SKM-1 treated with dmso at 0.1 percent for 144 hours (cell line): ENCODE measurements around the gene FOXD2.

Experiments
- DNase-seq: peaks from one replicate; lab custom pipeline; 2025; ENCODE audit not compliant: unreplicated experiment; lab: John Stamatoyannopoulos, UW

FOXD2 gene

DNA sequence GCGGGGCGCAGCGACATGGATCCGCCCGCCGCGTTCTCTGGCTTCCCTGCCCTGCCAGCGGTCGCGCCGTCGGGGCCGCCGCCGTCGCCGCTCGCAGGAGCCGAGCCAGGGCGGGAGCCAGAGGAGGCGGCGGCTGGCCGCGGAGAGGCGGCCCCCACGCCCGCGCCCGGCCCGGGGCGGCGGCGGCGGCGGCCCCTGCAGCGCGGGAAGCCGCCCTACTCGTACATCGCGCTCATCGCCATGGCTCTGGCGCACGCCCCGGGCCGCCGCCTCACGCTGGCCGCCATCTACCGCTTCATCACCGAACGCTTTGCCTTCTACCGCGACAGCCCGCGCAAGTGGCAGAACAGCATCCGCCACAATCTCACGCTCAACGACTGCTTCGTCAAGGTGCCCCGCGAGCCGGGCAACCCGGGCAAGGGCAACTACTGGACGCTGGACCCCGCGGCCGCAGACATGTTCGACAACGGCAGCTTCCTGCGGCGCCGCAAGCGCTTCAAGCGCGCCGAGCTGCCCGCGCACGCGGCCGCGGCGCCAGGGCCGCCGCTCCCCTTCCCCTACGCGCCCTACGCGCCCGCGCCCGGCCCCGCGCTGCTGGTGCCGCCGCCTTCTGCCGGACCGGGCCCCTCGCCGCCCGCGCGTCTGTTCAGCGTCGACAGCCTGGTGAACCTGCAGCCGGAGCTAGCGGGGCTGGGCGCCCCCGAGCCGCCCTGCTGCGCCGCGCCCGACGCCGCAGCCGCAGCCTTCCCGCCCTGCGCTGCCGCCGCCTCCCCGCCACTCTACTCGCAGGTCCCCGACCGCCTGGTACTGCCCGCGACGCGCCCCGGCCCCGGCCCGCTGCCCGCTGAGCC is 21.3 kb upstream of the FOXD2 start:
- no peak for DNase-seq

DNA sequence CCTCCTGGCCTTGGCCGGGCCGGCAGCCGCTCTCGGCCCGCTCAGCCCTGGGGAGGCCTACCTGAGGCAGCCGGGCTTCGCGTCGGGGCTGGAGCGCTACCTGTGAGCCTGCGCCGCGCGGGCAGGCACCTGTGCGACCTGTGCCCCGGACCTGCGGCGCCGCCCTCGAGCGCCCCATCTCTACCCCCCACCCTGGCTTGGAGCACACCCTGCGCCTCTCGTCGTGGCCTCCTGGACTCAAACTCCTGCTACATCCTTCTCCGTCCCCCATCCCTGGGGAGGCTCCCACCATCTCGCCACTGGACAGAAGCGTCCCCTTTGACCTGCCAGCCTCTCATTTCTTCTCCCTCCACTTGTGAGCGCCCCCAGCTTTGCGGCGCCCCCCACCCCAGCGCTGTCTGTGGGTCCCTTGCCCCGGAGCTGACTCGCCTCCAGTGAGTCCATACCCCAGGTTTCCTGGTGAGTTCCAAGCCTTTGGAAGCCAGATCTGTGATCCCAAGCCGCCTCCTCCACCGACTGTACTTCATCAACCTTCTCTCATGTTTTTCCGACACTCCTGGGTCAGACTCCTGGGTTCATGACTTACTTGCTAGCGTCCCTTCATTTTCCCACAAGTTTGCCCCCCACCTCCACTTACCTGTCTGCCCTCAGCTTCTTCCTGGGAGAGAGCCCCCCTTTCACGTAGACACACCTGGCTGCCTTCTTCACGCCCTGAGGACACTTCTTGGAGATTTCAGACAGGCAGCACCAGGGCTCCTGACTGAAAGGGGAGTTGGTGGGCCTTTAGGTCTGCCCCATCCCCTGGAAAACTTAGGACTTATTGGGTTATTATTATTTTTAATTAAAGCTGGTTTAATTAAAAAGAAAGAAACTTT is 20.4 kb upstream of the FOXD2 start:
- DNase-seq, result no peak

DNA sequence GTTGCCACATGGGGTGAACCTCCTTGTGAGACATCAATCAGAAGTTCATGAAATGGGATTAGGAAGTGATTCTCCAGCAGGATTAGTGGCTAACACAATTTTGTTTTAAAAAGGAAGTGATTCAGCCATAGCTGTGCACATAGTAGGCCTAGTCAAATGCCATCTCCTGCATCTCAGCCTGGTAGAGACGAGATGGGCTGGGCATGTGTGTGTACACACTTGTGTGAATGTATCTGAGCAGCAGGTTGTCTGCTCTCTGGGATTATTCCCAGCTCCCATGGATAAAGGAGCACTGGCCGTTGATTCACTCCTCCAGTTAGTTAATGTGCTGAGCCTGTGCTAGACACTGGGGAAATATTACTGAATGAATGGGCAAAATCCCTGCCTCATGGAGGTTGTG is 19.7 kb upstream of the FOXD2 start:
- DNase-seq, result no peak

DNA sequence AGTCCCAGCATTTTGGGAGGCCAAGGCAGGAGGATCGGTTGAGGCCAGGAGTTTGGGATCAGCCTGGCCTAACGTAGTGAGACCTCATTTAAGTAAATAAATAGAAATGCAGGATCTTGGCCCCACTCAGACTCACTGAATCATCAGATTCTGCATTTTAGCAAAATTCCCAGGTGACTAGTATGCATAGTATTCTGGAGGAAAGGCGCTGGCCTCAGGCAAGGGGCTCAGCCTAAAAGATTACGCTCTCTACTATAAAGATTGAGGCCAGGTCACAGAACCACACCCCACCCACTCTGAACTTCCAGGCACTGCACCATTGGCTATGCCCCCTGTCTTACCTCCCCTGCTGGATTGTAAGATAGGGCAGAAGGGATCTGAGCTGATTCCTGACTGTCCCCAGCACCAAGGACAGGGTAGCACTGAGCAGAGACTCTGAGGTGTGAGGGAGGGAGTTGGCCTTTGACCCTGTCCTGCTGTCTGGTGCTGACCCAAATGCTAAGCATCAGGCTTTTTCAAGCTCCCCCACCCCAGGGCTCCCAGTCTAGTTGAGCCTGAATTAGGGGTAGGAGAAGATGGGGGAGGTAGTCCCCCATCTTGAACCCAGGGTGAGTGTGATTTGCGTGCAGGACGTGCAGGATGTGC is 19.0 kb upstream of the FOXD2 start:
- DNase-seq, result no peak

DNA sequence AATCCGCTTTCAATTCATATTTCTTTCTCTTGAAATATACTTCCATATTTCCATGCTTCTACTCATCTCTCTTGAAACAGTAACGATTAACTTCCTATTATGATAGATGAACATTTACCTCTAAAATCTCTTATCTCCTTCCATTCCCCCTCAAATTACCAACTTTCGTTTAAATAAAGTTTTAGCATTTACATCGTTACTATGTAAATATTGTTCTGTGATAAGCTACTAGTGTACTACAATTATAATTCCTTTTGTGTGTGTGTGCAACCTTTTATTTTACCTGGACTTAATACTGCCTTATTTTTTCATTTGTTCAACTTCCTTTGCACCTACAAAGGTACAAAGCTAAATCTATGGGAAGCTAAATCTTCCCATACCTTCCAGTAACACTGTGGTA is 17.3 kb upstream of the FOXD2 start:
- no peak for DNase-seq

DNA sequence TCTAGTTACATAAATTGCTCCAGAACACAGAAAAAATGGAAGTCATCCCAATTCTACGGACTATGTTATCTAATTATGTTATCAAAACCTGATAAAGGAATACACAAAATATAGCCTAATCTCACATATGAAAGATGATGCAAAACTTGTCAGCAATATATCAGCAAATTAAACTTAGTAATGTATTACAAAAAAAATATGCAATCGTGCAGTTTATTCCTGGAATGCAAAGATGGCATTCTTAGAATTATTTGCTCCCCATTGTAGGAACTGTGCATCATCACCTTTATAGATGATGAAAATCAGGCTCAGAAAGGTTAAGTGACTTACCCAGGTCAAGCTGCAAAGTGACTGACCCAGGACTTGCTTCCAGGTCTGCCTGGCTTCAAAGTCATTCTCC is 14.0 kb upstream of the FOXD2 start:
- DNase-seq, result no peak

GRCh38 chr1:47424336-47424982 is 13.4 kb upstream of the FOXD2 start:
- no peak for DNase-seq

DNA sequence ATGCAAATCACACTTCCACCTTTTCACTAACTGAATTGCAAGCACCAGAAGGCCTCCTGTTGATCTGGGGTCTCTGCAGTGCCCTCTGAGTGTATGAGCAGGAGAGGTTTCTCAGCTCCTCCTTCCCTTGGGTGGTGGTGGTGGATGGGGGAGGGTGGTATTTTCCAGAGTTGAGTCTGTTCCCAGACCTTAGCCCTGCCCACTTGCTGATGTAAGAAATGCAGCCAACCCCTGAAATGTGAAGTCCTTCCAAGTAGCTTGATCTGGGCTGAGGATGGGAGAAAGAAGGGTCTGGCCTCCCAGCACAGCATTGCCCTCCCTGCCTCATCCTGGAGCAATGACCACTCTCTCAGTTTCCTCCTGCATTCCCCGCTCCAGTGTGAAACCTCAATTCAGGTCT is 6.3 kb upstream of the FOXD2 start:
- DNase-seq, result no peak

- DNase-seq, result peak; percentile 82
Observed at GRCh38 chr1:47432071-47433036, 5.5 kb upstream of the FOXD2 start.

GRCh38 chr1:47433037-47433421 is 4.8 kb upstream of the FOXD2 start:
- DNase-seq, result no peak

DNA sequence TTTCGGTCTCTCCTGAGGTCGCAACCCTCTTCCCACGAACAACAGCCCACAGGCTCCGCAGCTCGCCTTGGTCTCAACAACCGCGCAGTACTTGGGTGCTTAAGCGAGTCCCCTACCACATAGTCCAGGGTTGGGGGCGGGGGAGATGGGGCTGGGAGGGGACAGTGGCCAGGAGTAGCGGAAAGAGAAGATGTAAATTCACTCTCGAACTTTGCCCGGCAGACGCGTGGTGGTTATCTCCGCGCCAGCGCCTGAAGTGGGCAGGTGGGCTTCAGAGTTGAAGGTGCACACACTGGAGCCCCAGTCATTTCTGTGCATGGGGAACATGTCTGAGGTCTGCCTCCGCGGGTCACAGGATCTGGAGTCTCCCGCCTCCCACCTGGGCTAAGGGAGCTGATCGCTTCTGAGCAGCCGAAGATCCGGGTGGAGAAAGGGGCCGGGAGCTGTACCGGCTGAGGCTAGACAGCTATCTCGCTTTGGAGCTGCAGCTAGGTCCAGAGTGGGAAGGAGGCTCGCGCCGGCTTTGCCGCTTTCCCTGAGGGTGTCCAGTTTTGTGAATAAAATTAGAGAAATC is 4.3 kb upstream of the FOXD2 start:
- DNase-seq, result no peak

- DNase-seq, result no peak
Observed at GRCh38 chr1:47434051-47434842, 3.6 kb upstream of the FOXD2 start.

- no peak for DNase-seq
Observed at GRCh38 chr1:47435506-47436303, 2.1 kb upstream of the FOXD2 start.

DNA sequence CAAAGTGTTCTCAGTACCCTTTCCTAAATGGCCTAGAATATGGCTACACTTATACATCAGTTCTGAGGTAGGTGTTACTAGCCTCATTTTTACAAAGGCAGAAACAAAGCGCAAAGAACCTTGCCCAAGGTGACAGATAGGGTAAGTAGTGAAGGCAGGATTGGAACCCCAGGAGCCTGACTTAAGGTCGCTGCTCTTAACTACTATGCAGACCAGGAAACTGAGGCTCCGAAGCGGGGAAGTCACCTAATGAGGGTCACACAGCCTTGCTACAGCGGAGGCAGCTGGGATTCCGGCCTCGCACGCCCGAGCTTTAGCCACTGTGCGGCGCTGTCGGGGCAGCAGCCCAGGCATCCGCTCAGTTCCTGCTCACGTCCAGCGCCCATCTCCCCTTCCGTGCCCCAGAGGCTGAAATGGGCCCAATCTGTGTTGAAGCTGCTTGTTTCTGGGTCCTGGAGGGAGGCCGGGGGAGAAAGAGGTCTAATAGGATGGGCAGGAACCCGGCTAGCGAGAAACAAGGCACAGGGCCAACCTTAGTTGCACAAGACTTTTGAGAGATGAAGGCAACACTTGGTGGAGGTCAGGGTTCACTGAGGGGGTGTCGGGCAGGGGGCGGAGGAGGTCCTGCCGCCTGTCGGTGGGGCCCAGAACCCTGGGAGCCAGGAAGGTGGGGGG is 1.4 kb upstream of the FOXD2 start:
- peak; percentile 76 for DNase-seq

GRCh38 chr1:47436979-47437446 is 831 bp upstream of the FOXD2 start:
- DNase-seq, result no peak

GRCh38 chr1:47438165-47439016 is 547 bp downstream of the FOXD2 start:
- DNase-seq, result no peak
